Measurements from ENCODE around the gene POLR3K.
"Not testable (repeated sequence)": the region's sequence is repeated elsewhere in the genome, so short reads cannot be mapped to it uniquely, and the experiment has no call there.

Gene POLR3K

DNA sequence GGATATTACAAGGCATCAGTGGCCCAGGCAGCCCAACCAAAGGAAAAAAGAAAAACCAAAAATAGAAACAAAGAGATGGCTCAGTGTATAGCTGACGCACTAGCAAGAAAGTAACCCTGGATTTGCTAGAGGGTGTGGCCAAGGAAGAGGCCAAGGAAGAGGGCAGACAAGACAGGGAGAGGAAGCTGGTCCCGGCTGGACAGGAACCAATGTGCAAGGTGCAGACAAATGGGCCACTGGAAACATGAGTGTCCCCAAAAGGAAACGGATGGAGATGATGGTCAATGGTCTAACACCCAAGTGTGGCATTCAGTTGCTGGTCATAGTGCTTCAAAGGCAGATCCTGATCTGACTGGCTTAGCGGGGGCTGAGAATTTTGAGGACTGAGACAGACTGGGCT, 10.7 kb downstream of the POLR3K start:
- DNase-seq (ENCODE audit: low spot score): no peak

DNA sequence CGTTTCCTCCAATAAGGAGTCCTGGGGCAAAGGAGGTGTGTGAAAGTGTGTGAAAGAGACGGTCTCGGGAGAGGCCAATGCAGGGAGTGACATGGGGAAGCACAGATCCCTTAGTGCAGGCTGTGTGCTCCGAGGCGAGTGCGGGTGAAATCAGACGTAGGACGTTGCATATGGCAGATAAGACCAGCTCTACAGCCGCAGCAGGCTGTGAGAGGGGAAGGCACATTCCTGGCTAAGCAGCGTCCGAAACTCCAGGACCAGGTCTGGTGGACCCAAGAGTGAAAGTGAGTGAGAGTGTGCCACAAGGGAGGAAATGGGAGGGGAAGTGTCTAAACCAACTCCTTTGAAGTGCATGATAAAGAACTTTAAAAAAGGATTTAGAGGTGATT, 11.3 kb downstream of the POLR3K start:
- no peak for DNase-seq (ENCODE audit: low spot score)

DNA sequence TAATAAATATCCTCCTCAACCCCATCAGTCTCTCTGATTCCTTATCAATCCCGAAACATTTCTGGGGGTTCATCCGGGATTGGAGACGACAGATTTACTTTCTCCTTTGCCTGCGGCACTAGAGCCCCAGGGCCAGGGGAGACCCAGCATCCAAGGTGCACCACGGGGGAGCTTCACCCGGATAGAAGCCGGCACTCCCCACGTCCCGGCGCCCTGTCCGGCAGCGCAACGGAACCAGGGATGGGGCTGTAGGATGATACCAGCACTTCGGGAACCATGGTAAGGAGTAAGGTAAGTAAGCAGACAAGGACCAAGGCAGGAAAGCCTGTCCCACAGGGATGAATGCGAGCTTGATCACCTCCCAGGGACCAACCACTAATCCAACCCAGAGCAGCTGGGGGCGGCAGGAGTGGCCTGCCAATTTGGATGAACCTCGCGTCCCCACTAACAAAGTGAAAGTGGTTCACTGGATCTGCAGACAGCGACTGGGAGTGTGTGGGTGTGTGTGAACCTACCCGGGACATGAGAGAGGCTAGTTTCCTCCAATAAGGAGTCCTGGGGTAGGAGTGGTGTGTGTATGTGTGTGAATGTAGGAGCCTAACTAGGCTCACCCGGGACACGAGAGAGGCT, 11.9 kb downstream of the POLR3K start:
- no peak for DNase-seq (ENCODE audit: low spot score)

DNA sequence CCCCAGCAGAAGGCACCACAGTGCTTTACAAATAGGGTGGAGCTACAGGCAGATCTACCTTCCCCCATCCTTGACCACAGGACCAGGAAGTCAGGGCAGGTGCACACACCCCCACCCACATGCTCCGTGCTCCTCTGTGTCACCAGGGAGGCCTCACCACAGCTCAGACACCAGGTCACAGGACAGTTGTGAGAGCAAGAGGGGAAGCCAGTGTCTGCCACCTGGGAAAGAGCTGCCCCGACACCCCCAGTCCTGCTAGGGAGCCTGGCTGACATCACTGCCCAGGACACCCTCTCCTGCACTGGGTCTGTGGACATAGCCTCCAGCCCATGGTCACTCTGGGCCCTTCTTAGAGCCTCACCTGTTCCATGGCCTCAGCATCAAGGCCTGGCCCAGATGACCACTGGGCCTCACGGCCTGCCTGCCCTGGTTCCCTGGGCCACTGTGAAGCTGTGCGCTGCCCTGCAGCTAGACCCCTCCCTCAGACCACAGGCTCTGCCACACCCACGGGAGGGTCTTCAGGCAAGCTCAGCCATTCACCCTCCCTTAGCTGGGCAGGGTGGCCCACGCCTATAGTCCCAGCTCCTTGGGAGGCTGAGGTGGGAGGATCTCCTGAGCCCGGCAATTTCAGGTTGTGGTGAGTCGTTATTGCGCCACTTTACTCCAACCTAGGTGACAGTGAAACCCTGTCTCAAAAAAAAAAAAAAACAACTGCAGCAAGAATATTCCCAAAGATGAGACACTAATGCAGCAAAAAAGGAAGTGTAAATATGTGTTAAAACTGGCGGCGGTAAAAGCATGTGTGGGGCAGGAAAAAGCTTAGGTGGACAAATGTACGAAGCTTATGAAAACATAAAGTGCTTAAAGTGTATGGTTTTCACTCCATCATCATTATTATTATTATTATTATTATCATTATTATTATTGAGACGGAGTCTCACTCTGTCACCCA, 14.2 kb downstream of the POLR3K start:
- no peak for DNase-seq (ENCODE audit: low spot score)

GRCh38 chr16:38206-38605, 15.2 kb downstream of the POLR3K start:
- DNase-seq (ENCODE audit: low spot score): not testable (repeated sequence)

DNA sequence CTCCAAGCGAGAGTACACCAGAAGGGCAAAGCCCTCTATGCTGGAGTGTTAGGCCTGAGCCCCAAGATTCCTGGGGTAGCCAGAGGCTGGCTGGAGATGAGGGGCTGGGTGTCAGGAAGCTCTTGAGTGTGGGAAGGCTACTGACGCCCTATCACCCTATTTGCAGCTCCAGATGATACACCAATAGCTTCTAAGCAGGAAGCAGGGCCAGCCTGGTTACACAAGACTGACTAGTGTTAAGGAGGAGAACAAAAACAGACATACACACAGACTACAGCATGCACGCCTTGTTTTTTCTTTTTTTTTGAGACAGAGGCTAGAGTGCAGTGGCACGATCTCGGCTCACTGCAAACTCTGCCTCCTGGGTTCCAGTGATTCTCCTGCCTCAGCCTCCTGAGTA, 15.9 kb downstream of the POLR3K start:
- DNase-seq (ENCODE audit: low spot score): no peak

DNA sequence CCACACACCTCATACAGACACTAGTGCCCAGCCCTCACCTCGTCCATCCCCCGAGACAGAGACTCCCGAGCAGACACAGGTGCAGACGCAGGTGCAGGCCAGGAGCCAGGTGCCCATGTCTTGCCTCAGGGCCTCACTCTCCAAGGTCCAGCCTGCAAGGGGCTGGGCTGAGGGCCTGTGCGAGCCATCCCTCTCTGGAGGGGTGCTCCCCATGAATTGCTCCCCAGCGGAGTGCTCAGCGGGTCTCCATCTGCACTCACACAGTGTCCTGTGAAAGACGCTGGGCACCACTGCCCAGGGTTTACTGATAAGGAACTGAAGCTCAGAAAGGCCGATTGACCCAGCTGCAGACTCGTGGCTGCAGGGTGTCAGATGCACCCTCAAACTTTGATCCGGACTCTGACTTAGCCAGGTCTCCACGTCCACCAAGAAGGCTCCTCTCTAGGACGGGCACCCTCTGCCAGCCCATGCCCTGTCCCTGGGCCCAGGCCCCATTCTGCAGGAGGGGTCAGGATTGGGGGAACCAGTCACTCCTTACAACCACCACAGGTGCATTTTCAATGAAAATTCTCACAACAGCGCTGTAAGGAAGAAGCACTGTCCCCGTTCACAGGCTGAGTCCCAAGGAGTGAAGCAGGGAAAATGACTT, 16.9 kb downstream of the POLR3K start:
- DNase-seq (ENCODE audit: low spot score): no peak

GRCh38 chr16:35678-36305, 17.6 kb downstream of the POLR3K start:
- DNase-seq (ENCODE audit: low spot score): no peak

- DNase-seq (ENCODE audit: low spot score): no peak
These were observed 18.3 kb downstream of the POLR3K start for GRCh38 chr16:35011-35677.

GRCh38 chr16:34648-34987, 18.8 kb downstream of the POLR3K start:
- DNase-seq (ENCODE audit: low spot score): no peak

GRCh38 chr16:33877-34647, 19.3 kb downstream of the POLR3K start:
- no peak for DNase-seq (ENCODE audit: low spot score)

DNA sequence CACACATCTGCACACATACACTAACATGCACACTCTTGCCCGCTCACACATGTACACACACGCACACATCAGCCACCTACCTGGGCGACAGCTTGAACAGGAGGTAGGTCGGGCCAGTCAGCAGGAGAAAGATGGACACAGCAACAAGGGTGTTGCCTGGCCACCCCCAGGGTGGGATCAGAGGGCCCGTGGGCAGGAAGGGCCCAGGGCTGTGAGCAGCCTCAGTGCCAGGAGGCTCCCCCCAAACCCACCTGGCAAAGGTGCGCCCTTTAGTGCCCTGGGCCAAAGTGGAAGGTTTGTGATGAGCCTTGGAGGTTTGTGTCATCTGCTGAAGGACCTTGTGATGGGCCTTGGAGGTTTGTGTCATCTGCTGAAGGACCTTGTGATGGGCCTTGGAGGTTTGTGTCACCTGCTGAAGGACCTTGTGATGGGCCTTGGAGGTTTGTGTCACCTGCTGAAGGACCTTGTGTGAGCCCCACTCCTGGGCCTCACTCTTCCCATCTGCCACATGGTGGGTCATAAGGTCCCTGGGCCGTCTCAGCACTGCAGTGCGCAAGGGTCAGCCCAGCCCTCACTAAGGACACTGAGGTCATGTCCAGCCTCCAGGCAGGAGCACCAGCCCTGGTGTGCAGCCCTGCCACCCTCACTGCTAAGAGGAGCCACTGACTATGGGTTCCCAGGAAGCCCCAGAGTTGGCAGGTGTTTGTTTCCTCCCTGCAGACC, 20.1 kb downstream of the POLR3K start:
- DNase-seq (ENCODE audit: low spot score): not testable (repeated sequence)

DNA sequence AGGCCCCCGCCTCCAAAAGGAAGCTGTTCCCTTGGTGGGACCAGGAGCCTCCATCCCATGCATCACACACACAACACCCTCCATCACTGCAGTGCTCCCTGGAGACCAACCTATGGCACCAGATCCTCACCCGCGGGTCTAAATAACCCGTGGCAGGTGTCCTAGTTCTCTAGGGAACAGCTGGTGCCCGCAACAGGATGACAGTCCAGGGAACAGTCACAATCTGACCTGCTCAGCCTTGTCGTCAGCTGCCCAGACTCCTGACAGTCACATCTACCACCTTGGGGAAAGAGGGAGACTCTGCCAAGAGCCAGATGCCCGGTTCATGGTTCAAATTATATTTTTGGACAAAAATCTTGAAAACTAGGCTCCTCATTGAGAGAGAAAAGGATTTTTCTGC, 22.8 kb downstream of the POLR3K start:
- not testable (repeated sequence) for DNase-seq (ENCODE audit: low spot score)

- DNase-seq (ENCODE audit: low spot score): not testable (repeated sequence)
These were observed 27.5 kb downstream of the POLR3K start for GRCh38 chr16:25926-26348.

DNA sequence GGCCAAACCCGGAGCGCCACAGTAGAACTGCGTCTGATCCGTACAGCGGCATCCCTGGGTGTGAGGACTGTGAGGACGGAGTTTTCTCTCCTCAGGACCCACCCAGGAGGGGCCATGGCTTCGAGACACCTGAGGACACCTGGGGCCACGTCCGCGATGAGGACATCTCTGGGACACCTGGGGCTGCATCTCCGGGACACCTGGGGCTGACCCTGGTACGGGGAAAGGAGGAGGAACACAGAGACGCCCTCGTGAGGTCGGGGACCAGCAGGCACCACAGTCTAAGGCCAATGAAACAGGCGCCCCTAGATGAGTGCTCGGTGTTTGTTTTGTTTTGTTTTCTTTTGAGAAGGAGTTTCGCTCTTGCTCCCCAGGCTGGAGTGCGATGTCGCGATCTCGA, 29.3 kb downstream of the POLR3K start:
- not testable (repeated sequence) for DNase-seq (ENCODE audit: low spot score)

DNA sequence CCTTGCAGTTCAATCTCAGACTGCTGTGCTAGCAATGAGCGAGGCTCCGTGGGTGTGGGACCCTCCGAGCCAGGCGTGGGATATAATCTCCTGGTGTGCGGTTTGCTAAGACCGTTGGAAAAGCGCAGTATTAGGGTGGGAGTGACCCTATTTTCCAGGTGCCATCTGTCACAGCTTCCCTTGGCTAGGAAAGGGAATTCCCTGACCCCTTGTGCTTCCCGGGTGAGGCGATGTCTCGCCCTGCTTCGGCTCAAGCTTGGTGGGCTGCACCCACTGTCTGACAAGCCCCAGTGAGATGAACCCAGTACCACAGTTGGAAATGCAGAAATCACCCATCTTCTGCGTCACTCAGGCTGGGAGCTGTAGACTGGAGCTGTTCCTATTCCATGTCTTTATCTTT, 32.5 kb downstream of the POLR3K start:
- DNase-seq (ENCODE audit: low spot score): not testable (repeated sequence)

- DNase-seq (ENCODE audit: low spot score): not testable (repeated sequence)
These were observed 36.2 kb downstream of the POLR3K start for GRCh38 chr16:17062-17765.

- not testable (repeated sequence) for DNase-seq (ENCODE audit: low spot score)
These were observed 42.6 kb downstream of the POLR3K start for GRCh38 chr16:10772-11171.

DNA sequence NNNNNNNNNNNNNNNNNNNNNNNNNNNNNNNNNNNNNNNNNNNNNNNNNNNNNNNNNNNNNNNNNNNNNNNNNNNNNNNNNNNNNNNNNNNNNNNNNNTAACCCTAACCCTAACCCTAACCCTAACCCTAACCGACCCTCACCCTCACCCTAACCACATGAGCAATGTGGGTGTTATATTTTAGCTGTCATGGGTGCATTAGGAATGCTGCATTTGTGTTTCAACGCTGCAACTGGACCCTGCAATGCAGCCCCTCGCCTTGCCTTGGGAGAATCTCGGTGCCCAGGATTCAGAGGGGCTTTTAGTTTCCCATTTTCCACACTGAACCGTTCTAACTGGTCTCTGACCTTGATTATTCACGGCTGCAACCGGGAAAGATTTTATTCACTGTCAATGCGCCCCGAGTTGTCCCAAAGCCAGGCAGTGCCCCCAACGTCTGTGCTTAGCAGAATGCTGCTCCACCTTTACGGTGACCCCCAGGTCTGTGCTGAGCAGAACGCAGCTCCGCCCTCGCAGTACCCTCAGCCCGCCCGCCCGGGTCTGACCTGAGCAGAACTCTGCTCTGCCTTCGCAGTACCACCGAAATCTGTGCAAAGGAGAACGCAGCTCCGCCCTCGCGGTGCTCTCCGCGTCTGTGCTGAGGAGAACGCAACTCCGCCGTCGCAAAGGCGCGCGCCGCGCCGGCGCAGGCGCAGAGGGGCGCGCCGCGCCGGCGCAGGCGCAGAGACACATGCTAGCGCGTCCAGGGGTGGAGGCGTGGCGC, 43.3 kb downstream of the POLR3K start:
- DNase-seq (ENCODE audit: low spot score): no peak
